Measurements from ENCODE around the gene SETSIP.
"Not testable (repeated sequence)": the region's sequence is repeated elsewhere in the genome, so short reads cannot be mapped to it uniquely, and the experiment has no call there.

The SETSIP gene

GRCh38 chr1:92031281-92032110 lies 43.7 kb downstream of the SETSIP start:
- no peak for TF ChIP-seq SPI1 (IDR thresholded peaks at IDR 0.05; ENCODE audit: low read depth, low read length)
- no peak for TF ChIP-seq POLR2A (IDR thresholded peaks at IDR 0.05; ENCODE audit: low read depth, low read length)
- no peak for TF ChIP-seq TAF1 (IDR thresholded peaks at IDR 0.05; ENCODE audit: low read depth, low read length)
- no peak for TF ChIP-seq POLR2AphosphoS5 (IDR thresholded peaks at IDR 0.05; ENCODE audit: low read depth, low read length)
- TF ChIP-seq POU2F2 (IDR thresholded peaks at IDR 0.05; ENCODE audit: low read depth, low read length): no peak
- TF ChIP-seq PAX5 (IDR thresholded peaks at IDR 0.05; ENCODE audit: insufficient read depth, low read length, severe bottlenecking): no peak
- DNase-seq (ENCODE audit: insufficient read length, low spot score): no peak
- no peak for FAIRE-seq

GRCh38 chr1:92030656-92031107 lies 44.5 kb downstream of the SETSIP start:
- TF ChIP-seq TAF1 (IDR thresholded peaks at IDR 0.05; ENCODE audit: low read depth, low read length) (no peak), POLR2AphosphoS5 (IDR thresholded peaks at IDR 0.05; ENCODE audit: low read depth, low read length) (no peak), PAX5 (IDR thresholded peaks at IDR 0.05; ENCODE audit: insufficient read depth, low read length, severe bottlenecking) (no peak), POU2F2 (IDR thresholded peaks at IDR 0.05; ENCODE audit: low read depth, low read length) (no peak), POLR2A (IDR thresholded peaks at IDR 0.05; ENCODE audit: low read depth, low read length) (no peak), SPI1 (IDR thresholded peaks at IDR 0.05; ENCODE audit: low read depth, low read length) (no peak)
- FAIRE-seq (no peak), DNase-seq (ENCODE audit: insufficient read length, low spot score) (no peak)

GRCh38 chr1:92029241-92029922 lies 45.8 kb downstream of the SETSIP start:
- TF ChIP-seq POLR2AphosphoS5 (IDR thresholded peaks at IDR 0.05; ENCODE audit: low read depth, low read length) (no peak), PAX5 (IDR thresholded peaks at IDR 0.05; ENCODE audit: insufficient read depth, low read length, severe bottlenecking) (no peak), TAF1 (IDR thresholded peaks at IDR 0.05; ENCODE audit: low read depth, low read length) (no peak), SPI1 (IDR thresholded peaks at IDR 0.05; ENCODE audit: low read depth, low read length) (no peak), POU2F2 (IDR thresholded peaks at IDR 0.05; ENCODE audit: low read depth, low read length) (no peak), POLR2A (IDR thresholded peaks at IDR 0.05; ENCODE audit: low read depth, low read length) (no peak)
- DNase-seq (ENCODE audit: insufficient read length, low spot score) (no peak), FAIRE-seq (no peak)

- no peak for TF ChIP-seq SPI1 (IDR thresholded peaks at IDR 0.05; ENCODE audit: low read depth, low read length)
- no peak for TF ChIP-seq PAX5 (IDR thresholded peaks at IDR 0.05; ENCODE audit: insufficient read depth, low read length, severe bottlenecking)
- TF ChIP-seq POLR2A (IDR thresholded peaks at IDR 0.05; ENCODE audit: low read depth, low read length): no peak
- no peak for TF ChIP-seq POLR2AphosphoS5 (IDR thresholded peaks at IDR 0.05; ENCODE audit: low read depth, low read length)
- TF ChIP-seq POU2F2 (IDR thresholded peaks at IDR 0.05; ENCODE audit: low read depth, low read length): no peak
- no peak for TF ChIP-seq TAF1 (IDR thresholded peaks at IDR 0.05; ENCODE audit: low read depth, low read length)
- FAIRE-seq: no peak
- DNase-seq (ENCODE audit: insufficient read length, low spot score): no peak
Measured at GRCh38 chr1:92026806-92027205, 48.4 kb downstream of the SETSIP start.

- not testable (repeated sequence) for FAIRE-seq; DNase-seq (ENCODE audit: insufficient read length, low spot score)
Measured at GRCh38 chr1:92026042-92026441, 49.2 kb downstream of the SETSIP start.
